Naive B cell (primary cell): ENCODE results near the gene GBF1. TPM values are rescaled to one million over a fixed set of nuclear protein-coding genes. Genes with fewer than 3 reads are reported as not detected.
A peak's percentile ranks its signal among the peaks of the same experiment; 100 is the strongest.
"Not testable (repeated sequence)": the region's sequence is repeated elsewhere in the genome, so short reads cannot be mapped to it uniquely, and the experiment has no call there.

Source experiments
- ATAC-seq, 2 donors: fragments of 150-1000 bp; cut with Tn5 transposase; 2 replicates each; pipeline ENCODE4 v1.10.0; 2021; ENCODE audit warnings: low read depth in 2 of 2, mild to moderate bottlenecking in 2 of 2, moderate library complexity in 2 of 2
- DNase-seq: peaks from one replicate; pipeline ENCODE4 v3.0.0; 2022
- H3K27ac Mint-ChIP-seq, 6 donors: one replicate each; pipeline ENCODE4 v1.8.0; 2020 to 2022; ENCODE audit warnings: mild to moderate bottlenecking in 6 of 6, mixed read lengths in 6 of 6, moderate library complexity in 5 of 6, inconsistent platforms in 2 of 6
- H3K27me3 Mint-ChIP-seq, 3 donors: one replicate each; pipeline ENCODE4 v1.8.0; 2021 to 2022; ENCODE audit warnings: mixed read lengths in 3 of 3, mild to moderate bottlenecking in 1 of 3
- H3K36me3 Mint-ChIP-seq, 2 donors: one replicate each; pipeline ENCODE4 v1.8.0; 2020 to 2022; ENCODE audit warnings: mixed read lengths in 2 of 2, inconsistent platforms in 1 of 2, mild to moderate bottlenecking in 1 of 2
- H3K4me1 Mint-ChIP-seq, 3 donors: one replicate each; pipeline ENCODE4 v1.8.0; 2020 to 2022; ENCODE audit warnings: mixed read lengths in 3 of 3, inconsistent platforms in 1 of 3, mild to moderate bottlenecking in 1 of 3, moderate library complexity in 1 of 3
- H3K4me3 Mint-ChIP-seq, 8 donors: one replicate each; pipeline ENCODE4 v1.8.0; 2020 to 2022; ENCODE audit warnings: mild to moderate bottlenecking in 8 of 8, mixed read lengths in 8 of 8, moderate library complexity in 8 of 8, inconsistent platforms in 2 of 8
- H3K9me3 Mint-ChIP-seq, 7 donors: one replicate each; pipeline ENCODE4 v1.8.0; 2020 to 2022; ENCODE audit warnings: mixed read lengths in 7 of 7, mild to moderate bottlenecking in 5 of 7, inconsistent platforms in 2 of 7, moderate library complexity in 1 of 7
- polyA plus RNA-seq, 6 donors: library from polyadenylated mRNA; unstranded; fragments of 300-500 nt; fragmentation: Illumina TruSeq; gene quantifications; one replicate each; pipeline ENCODE4 v1.2.3, GENCODE V29; 2021; ENCODE audit warnings: low read depth in 6 of 6

The GBF1 gene
- polyA plus RNA-seq, 6 donors from 2014 or later, result 3.9 to 14.8 (median 6.2) TPM

GRCh38 chr10:102283890-102284289 is 38.6 kb downstream of the GBF1 start:
- no peak overlapping the region for H3K27ac Mint-ChIP-seq

GRCh38 chr10:102284531-102284930 is 39.2 kb downstream of the GBF1 start:
- peaks cover 33 to 38% (median 33%) of the 10 kb centered on the region in 3 donors for H3K4me1 Mint-ChIP-seq
- no peaks in the 10 kb centered on the region for H3K27me3 Mint-ChIP-seq
- ATAC-seq (no peak), DNase-seq (no peak)
- H3K27ac Mint-ChIP-seq, result peak overlapping the region in 1 of 6 donors; percentile 77
- H3K36me3 Mint-ChIP-seq, result no peaks in the 10 kb centered on the region
- H3K9me3 Mint-ChIP-seq, result no peaks in the 10 kb centered on the region
- no peak overlapping the region for H3K4me3 Mint-ChIP-seq

More at GRCh38 chr10:102283890-102284289, 38.6 kb downstream of the GBF1 start:
- no peaks in the 10 kb centered on the region for H3K36me3 Mint-ChIP-seq
- no peaks in the 10 kb centered on the region for H3K27me3 Mint-ChIP-seq
- peaks cover 35 to 41% (median 36%) of the 10 kb centered on the region in 3 donors for H3K4me1 Mint-ChIP-seq
- no peaks in the 10 kb centered on the region for H3K9me3 Mint-ChIP-seq
- DNase-seq (no peak), ATAC-seq (no peak)
- no peak overlapping the region for H3K4me3 Mint-ChIP-seq

- no peaks in the 10 kb centered on the region for H3K36me3 Mint-ChIP-seq
- H3K27ac Mint-ChIP-seq, result no peak overlapping the region
- ATAC-seq (no peak), DNase-seq (no peak)
- H3K4me3 Mint-ChIP-seq, result no peak overlapping the region
- no peaks in the 10 kb centered on the region for H3K9me3 Mint-ChIP-seq
- peaks cover 27 to 32% (median 27%) of the 10 kb centered on the region in 3 donors for H3K4me1 Mint-ChIP-seq
- no peaks in the 10 kb centered on the region for H3K27me3 Mint-ChIP-seq
These were observed 39.8 kb downstream of the GBF1 start for GRCh38 chr10:102285133-102285532.

- DNase-seq (no peak), ATAC-seq (no peak)
- H3K4me1 Mint-ChIP-seq, result peaks cover 18 to 26% (median 18%) of the 10 kb centered on the region in 3 donors
- H3K27me3 Mint-ChIP-seq, result no peaks in the 10 kb centered on the region
- no peak overlapping the region for H3K27ac Mint-ChIP-seq
- no peaks in the 10 kb centered on the region for H3K9me3 Mint-ChIP-seq
- no peak overlapping the region for H3K4me3 Mint-ChIP-seq
- H3K36me3 Mint-ChIP-seq, result no peaks in the 10 kb centered on the region
These were observed 40.9 kb downstream of the GBF1 start for GRCh38 chr10:102286216-102286615.

GRCh38 chr10:102287538-102287937 is 42.2 kb downstream of the GBF1 start:
- Mint-ChIP-seq H3K27me3 (no peaks in the 10 kb centered on the region), H3K9me3 (no peaks in the 10 kb centered on the region), H3K4me3 (no peak overlapping the region), H3K27ac (peak overlapping the region in 1 of 6 donors; percentile 20), H3K4me1 (peaks cover 18 to 27% (median 18%) of the 10 kb centered on the region in 3 donors), H3K36me3 (no peaks in the 10 kb centered on the region)
- ATAC-seq, result no peak
- no peak for DNase-seq

- H3K4me3 Mint-ChIP-seq, result no peak overlapping the region
- H3K36me3 Mint-ChIP-seq, result no peaks in the 10 kb centered on the region
- no peak for ATAC-seq
- H3K27ac Mint-ChIP-seq, result no peak overlapping the region
- no peaks in the 10 kb centered on the region for H3K27me3 Mint-ChIP-seq
- no peaks in the 10 kb centered on the region for H3K9me3 Mint-ChIP-seq
- peaks cover 16 to 27% (median 18%) of the 10 kb centered on the region in 3 donors for H3K4me1 Mint-ChIP-seq
- DNase-seq, result no peak
These were observed 42.7 kb downstream of the GBF1 start for GRCh38 chr10:102287991-102288390.

- ATAC-seq (no peak), DNase-seq (no peak)
- Mint-ChIP-seq H3K9me3 (no peaks in the 10 kb centered on the region), H3K36me3 (no peaks in the 10 kb centered on the region), H3K27me3 (no peaks in the 10 kb centered on the region), H3K4me3 (peak overlapping the region in 1 of 8 donors; percentile 5), H3K4me1 (peaks cover 11 to 20% (median 12%) of the 10 kb centered on the region in 3 donors), H3K27ac (no peak overlapping the region)
These were observed 44.0 kb downstream of the GBF1 start for GRCh38 chr10:102289356-102289755.

- peaks cover 11 to 20% (median 12%) of the 10 kb centered on the region in 3 donors for H3K4me1 Mint-ChIP-seq
- DNase-seq, result no peak
- H3K36me3 Mint-ChIP-seq, result no peaks in the 10 kb centered on the region
- no peak for ATAC-seq
- no peaks in the 10 kb centered on the region for H3K27me3 Mint-ChIP-seq
- H3K27ac Mint-ChIP-seq, result no peak overlapping the region
- H3K4me3 Mint-ChIP-seq, result peak overlapping the region in 1 of 8 donors; percentile 5
- no peaks in the 10 kb centered on the region for H3K9me3 Mint-ChIP-seq
These were observed 44.5 kb downstream of the GBF1 start for GRCh38 chr10:102289840-102290239.

GRCh38 chr10:102291221-102291905 is 46.0 kb downstream of the GBF1 start:
- H3K36me3 Mint-ChIP-seq, result no peaks in the 10 kb centered on the region
- peak overlapping the region in 1 of 6 donors; percentile 56 for H3K27ac Mint-ChIP-seq
- peaks cover 2 to 12% (median 6%) of the 10 kb centered on the region in 3 donors for H3K4me1 Mint-ChIP-seq
- ATAC-seq (no peak), DNase-seq (no peak)
- H3K9me3 Mint-ChIP-seq, result no peaks in the 10 kb centered on the region
- H3K27me3 Mint-ChIP-seq, result no peaks in the 10 kb centered on the region
- peak overlapping the region in 1 of 8 donors; percentile 24 for H3K4me3 Mint-ChIP-seq

- H3K4me1 Mint-ChIP-seq, result peaks cover 0 to 8% (median 6%) of the 10 kb centered on the region in 3 donors
- H3K9me3 Mint-ChIP-seq, result peaks cover 0 to 1% (median 0%) of the 10 kb centered on the region in 7 donors
These were observed 51.8 kb downstream of the GBF1 start for GRCh38 chr10:102297101-102297500.

GRCh38 chr10:102298899-102299298 is 53.6 kb downstream of the GBF1 start:
- Mint-ChIP-seq H3K36me3 (no peaks in the 10 kb centered on the region), H3K4me3 (no peak overlapping the region), H3K27me3 (no peaks in the 10 kb centered on the region), H3K27ac (no peak overlapping the region), H3K4me1 (peaks cover 0 to 8% (median 7%) of the 10 kb centered on the region in 3 donors), H3K9me3 (peaks cover 0 to 1% (median 0%) of the 10 kb centered on the region in 7 donors)
- DNase-seq, result no peak
- ATAC-seq, result no peak

More at GRCh38 chr10:102297101-102297500, 51.8 kb downstream of the GBF1 start:
- no peaks in the 10 kb centered on the region for H3K36me3 Mint-ChIP-seq
- no peak for ATAC-seq
- no peaks in the 10 kb centered on the region for H3K27me3 Mint-ChIP-seq
- H3K27ac Mint-ChIP-seq, result no peak overlapping the region
- no peak overlapping the region for H3K4me3 Mint-ChIP-seq
- DNase-seq, result no peak

GRCh38 chr10:102299873-102300272 is 54.5 kb downstream of the GBF1 start:
- ATAC-seq (no peak), DNase-seq (no peak)
- H3K4me1 Mint-ChIP-seq, result peaks cover 0 to 8% (median 8%) of the 10 kb centered on the region in 3 donors
- H3K27me3 Mint-ChIP-seq, result no peaks in the 10 kb centered on the region
- H3K9me3 Mint-ChIP-seq, result peaks cover 0 to 1% (median 0%) of the 10 kb centered on the region in 7 donors
- H3K36me3 Mint-ChIP-seq, result no peaks in the 10 kb centered on the region
- H3K4me3 Mint-ChIP-seq, result no peak overlapping the region
- H3K27ac Mint-ChIP-seq, result no peak overlapping the region

GRCh38 chr10:102300278-102300843 is 55.0 kb downstream of the GBF1 start:
- H3K27ac Mint-ChIP-seq, result peak overlapping the region in 3 of 6 donors; percentile 69 to 86 (median 71)
- no peaks in the 10 kb centered on the region for H3K36me3 Mint-ChIP-seq
- ATAC-seq (no peak), DNase-seq (no peak)
- peaks cover 0 to 8% (median 8%) of the 10 kb centered on the region in 3 donors for H3K4me1 Mint-ChIP-seq
- H3K4me3 Mint-ChIP-seq, result no peak overlapping the region
- H3K27me3 Mint-ChIP-seq, result no peaks in the 10 kb centered on the region
- H3K9me3 Mint-ChIP-seq, result peaks cover 0 to 1% (median 0%) of the 10 kb centered on the region in 7 donors

GRCh38 chr10:102300912-102301311 is 55.6 kb downstream of the GBF1 start:
- H3K27me3 Mint-ChIP-seq, H3K4me3 Mint-ChIP-seq, DNase-seq, H3K9me3 Mint-ChIP-seq, H3K27ac Mint-ChIP-seq, H3K36me3 Mint-ChIP-seq, ATAC-seq: not testable (repeated sequence)
- H3K4me1 Mint-ChIP-seq, result peaks cover 4 to 13% (median 8%) of the 10 kb centered on the region in 3 donors
